ENCODE results near the gene FN3KRP.

GRCh38 chr17:82675476-82676245 lies 40.8 kb upstream of the FN3KRP start:
- TF ChIP-seq EZH2phosphoT487 (IDR thresholded peaks at IDR 0.05; ENCODE audit: low read depth): no peak
- no peak for TF ChIP-seq CTCF (IDR thresholded peaks at IDR 0.05; ENCODE audit: low read depth, low read length)

All from OCI-LY3 (cell line).